ELR (cell line): ENCODE results near the gene PABPN1.
A peak's percentile ranks its signal among the peaks of the same experiment; 100 is the strongest.

Source experiments
- DNase-seq: peaks from one replicate; pipeline ENCODE4 v3.0.0-alpha.2; 2015; ENCODE audit warnings: low read depth

The PABPN1 gene

GRCh38 chr14:23358042-23358441 is 36.8 kb downstream of the PABPN1 start:
- no peak for DNase-seq

- no peak for DNase-seq
Observed at GRCh38 chr14:23358553-23359166, 37.4 kb downstream of the PABPN1 start.

- no peak for DNase-seq
Observed at GRCh38 chr14:23359167-23359626, 37.9 kb downstream of the PABPN1 start.

- no peak for DNase-seq
Observed at GRCh38 chr14:23359722-23360447, 38.6 kb downstream of the PABPN1 start.

- no peak for DNase-seq
Observed at GRCh38 chr14:23360496-23360895, 39.2 kb downstream of the PABPN1 start.

GRCh38 chr14:23361320-23361719 is 40.1 kb downstream of the PABPN1 start:
- no peak for DNase-seq

GRCh38 chr14:23361763-23362162 is 40.5 kb downstream of the PABPN1 start:
- no peak for DNase-seq

GRCh38 chr14:23362200-23362599 is 40.9 kb downstream of the PABPN1 start:
- peak; percentile 24 for DNase-seq

- DNase-seq = no peak
Observed at GRCh38 chr14:23364164-23365035, 43.1 kb downstream of the PABPN1 start.

GRCh38 chr14:23365036-23365731 is 43.9 kb downstream of the PABPN1 start, which contains the start of gene EFS:
TSS of gene EFS (minus strand) at chr14:23365172. CDS start at chr14:23365025, 147 bp downstream.
- no peak for DNase-seq

GRCh38 chr14:23365732-23366425 is 44.6 kb downstream of the PABPN1 start:
- no peak for DNase-seq

GRCh38 chr14:23366426-23366921 is 45.2 kb downstream of the PABPN1 start:
- peak; percentile 12 for DNase-seq

- no peak for DNase-seq
Observed at GRCh38 chr14:23370221-23370620, 49.0 kb downstream of the PABPN1 start.

- DNase-seq = no peak
Observed at GRCh38 chr14:23371865-23372264, 50.6 kb downstream of the PABPN1 start.

- no peak for DNase-seq
Observed at GRCh38 chr14:23372509-23372908, 51.3 kb downstream of the PABPN1 start, which contains the start of gene IL25. TSS of gene IL25 (plus strand) at chr14:23372809.

GRCh38 chr14:23373041-23373440 is 51.8 kb downstream of the PABPN1 start:
- DNase-seq = no peak
